Activated effector memory CD4-positive, alpha-beta T cell treated with anti-CD3 and anti-CD28 coated beads, Interleukin-2, amount 50 U/mL, for 16 hours (primary cell): ENCODE data around the gene TRAPPC8.

ENCODE experiments used
- DNase-seq: peaks from one replicate; pipeline ENCODE4 v3.0.0-alpha.2; 2020

The TRAPPC8 gene

DNA sequence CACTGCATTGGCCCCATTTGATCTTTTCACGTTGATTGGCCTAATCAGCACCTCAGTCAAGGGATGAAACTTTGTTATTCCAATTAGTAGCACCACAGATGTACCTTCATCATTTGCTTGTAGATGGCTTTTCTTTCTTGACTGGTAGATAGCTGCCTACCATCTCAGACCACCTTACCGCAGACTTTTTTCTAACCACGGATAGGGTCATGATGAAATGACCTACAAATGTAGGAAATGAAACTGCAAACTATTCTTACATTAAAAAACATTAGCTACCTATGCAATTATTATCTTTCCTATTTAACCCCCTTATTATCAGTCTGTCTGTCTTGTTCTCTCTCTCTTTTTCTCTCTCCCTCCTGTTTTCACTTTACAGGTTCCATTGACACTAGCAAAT is 159.9 kb downstream of the TRAPPC8 start:
- DNase-seq: no peak
